Measurements from ENCODE around the gene FBXO24.

The FBXO24 gene

DNA sequence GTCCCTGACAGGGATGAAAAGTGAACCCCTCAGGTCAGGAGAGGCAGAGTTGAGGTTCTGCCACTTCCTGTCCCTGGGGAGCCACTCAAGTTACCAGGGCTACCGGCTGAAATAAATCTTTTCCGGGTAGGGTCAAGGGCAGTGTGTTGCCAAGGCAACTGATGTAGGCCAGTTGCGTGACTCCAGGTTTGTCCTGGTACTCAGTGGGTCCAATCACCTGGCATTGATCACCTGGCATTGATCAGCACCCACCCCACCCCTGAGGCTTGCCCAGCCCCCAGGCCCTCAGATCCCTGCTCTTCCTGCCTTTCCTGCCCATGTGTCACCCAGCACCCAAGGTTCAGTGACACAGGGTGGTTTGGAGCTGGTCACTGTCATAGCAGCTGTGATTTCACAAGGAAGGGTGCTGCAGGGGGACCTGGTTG lies 18.4 kb upstream of the FBXO24 start:
- TF ChIP-seq, protein P1, sequence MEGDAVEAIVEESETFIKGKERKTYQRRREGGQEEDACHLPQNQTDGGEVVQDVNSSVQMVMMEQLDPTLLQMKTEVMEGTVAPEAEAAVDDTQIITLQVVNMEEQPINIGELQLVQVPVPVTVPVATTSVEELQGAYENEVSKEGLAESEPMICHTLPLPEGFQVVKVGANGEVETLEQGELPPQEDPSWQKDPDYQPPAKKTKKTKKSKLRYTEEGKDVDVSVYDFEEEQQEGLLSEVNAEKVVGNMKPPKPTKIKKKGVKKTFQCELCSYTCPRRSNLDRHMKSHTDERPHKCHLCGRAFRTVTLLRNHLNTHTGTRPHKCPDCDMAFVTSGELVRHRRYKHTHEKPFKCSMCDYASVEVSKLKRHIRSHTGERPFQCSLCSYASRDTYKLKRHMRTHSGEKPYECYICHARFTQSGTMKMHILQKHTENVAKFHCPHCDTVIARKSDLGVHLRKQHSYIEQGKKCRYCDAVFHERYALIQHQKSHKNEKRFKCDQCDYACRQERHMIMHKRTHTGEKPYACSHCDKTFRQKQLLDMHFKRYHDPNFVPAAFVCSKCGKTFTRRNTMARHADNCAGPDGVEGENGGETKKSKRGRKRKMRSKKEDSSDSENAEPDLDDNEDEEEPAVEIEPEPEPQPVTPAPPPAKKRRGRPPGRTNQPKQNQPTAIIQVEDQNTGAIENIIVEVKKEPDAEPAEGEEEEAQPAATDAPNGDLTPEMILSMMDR (IDR thresholded peaks at IDR 0.05; ENCODE audit: insufficient read depth, low read length, missing control alignments): no peak
- DNase-seq (ENCODE audit: low read depth, low spot score): no peak
- CTCF ChIA-PET: interaction anchor here (1.3 to 18.3 kb wide), 8 partner anchors 8 to 125 kb away, joined by 5 to 421 read pairs (median 47); partner anchors contain the start of genes AGFG2, FBXO24, LRCH4 and NYAP1
- POLR2A ChIA-PET: interaction anchor here (0.5 kb wide), 1 partner anchor 107 kb away, joined by 4 read pairs; no protein-coding TSS in a partner anchor
- no peak overlapping the region for H3K4me3 ChIP-seq (ENCODE audit: low read depth, low read length)

DNA sequence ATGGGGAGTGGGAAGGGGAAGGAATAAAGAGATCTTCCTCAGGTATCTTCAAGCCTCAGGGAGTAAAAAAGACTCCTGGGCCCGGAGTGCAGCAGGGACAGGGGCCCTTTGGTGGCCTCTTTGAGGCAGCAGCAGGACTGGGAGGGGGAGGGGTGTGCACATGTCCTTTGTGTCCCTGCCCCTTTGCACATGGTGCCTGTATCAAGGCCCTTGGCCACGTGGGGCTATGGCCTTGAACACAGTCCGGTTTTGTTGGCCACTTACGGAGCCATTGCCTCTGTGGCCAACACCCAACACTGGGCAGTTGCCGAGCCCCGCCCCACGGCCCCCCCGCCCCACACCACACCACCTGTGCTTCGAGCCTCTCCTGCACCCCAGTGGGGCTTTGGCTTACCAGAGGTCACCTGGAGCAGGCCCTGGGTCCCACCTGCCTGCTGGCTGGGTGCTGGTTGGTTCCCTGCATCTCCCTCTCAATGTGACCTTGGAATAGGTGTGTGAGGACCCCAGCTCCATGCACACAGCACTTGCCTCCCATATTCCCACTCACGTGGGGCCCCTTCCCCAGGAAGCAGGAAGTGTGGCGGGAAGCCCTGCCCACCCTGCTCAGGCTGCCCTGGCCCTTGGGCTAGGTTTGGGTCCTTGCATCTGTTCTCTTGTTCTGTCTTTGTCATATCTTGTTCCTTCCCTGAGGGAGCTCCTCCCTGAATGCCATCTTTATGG lies 17.8 kb upstream of the FBXO24 start:
- no peak for DNase-seq (ENCODE audit: low read depth, low spot score)
- TF ChIP-seq, protein P1 (IDR thresholded peaks at IDR 0.05; ENCODE audit: insufficient read depth, low read length, missing control alignments): no peak
- CTCF ChIA-PET: interaction anchor here (2.2 to 18.3 kb wide), 6 partner anchors 9 to 124 kb away, joined by 11 to 421 read pairs (median 47); partner anchors contain the start of genes FBXO24, LRCH4, NYAP1 and SPACDR
- POLR2A ChIA-PET: interaction anchor here (1.7 kb wide), 1 partner anchor 16 kb away, joined by 6 read pairs; no protein-coding TSS in a partner anchor
- H3K4me3 ChIP-seq (ENCODE audit: low read depth, low read length): no peak overlapping the region

DNA sequence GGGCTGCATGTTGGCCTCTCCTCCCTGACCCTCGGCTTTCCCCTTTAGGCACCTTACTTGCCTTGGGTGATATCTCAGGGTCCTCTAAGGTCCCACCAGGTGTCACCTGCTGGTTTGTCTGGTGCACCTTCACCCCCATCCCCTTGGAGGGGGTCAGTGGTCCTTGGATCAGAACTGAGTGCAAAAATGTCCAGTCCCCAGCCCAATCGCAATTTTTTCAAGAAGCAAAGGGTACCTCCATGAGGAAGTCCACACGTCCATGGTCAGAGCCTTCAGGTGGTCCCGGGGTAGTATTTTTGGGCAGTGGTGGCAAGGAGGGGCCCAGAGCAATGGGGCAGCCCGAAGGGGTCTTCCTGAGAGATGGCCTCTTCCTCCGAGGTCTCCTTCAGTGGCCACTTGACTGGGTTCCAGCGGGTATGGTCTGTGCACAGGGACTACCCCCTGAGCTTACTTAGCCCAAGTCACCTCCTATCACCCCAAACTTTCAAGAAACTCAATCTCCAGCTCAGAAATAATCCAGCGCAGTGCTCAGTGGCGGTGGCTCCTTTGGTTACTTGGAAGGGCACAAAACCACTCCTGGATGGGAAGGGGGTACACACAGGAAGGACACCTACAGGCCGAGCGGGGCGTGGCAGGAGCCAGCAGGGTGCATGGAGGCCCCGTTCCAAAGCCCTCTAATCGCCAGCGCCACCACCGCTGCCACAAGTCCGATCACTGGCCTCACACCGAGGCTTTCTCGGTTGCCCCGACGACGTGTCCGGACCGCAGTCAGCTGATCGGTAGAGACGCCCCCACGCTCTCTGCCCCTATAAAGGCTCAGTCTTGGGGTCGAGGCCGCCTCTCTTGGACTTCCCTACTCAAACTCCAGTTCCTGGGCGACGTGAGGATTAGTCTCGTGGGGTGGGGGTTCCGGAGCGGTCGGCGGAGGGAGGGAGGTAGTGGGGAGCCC lies 17.0 kb upstream of the FBXO24 start:
- no peak for DNase-seq (ENCODE audit: low read depth, low spot score)

GRCh38 chr7:100570954-100571828 lies 14.9 kb upstream of the FBXO24 start:
- CTCF ChIA-PET: interaction anchor here (0.8 to 2.1 kb wide), 6 partner anchors 8 to 134 kb away, joined by 3 to 10 read pairs (median 4); partner anchors contain the start of genes FBXO24, LRCH4 and POP7

More for the DNA sequence above, 17.0 kb upstream of the FBXO24 start:
- POLR2A ChIA-PET: interaction anchor here (1.7 kb wide), 1 partner anchor 15 kb away, joined by 6 read pairs; no protein-coding TSS in a partner anchor
- CTCF ChIA-PET: interaction anchor here (2.2 to 18.3 kb wide), 5 partner anchors 10 to 123 kb away, joined by 11 to 421 read pairs (median 35); partner anchors contain the start of genes FBXO24, LRCH4, NYAP1 and SPACDR
- peak overlapping the region; percentile 34 for H3K4me3 ChIP-seq (ENCODE audit: low read depth, low read length)
- TF ChIP-seq, protein P1 (IDR thresholded peaks at IDR 0.05; ENCODE audit: insufficient read depth, low read length, missing control alignments): peak; percentile 39

DNA sequence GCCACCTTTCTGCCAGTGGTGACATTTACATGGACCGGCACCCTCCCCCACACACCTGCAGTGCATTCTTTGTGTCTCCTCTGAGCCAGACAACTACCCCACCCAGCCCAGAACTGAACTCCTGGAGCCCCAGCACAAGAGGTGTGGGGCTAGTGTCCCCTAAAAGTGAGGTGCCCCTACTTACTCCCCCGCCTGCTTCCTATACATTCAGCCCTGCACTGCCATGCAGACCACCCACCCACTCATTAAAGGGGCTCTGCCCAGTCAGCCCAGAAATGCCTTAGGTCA lies 14.4 kb upstream of the FBXO24 start:
- TF ChIP-seq, protein P1 (IDR thresholded peaks at IDR 0.05; ENCODE audit: insufficient read depth, low read length, missing control alignments): no peak
- ChIA-PET POLR2A (interaction anchor here (1.7 kb wide), 1 partner anchor 14 kb away, joined by 5 read pairs; the partner anchor contains the start of genes FBXO24 and LRCH4), CTCF (interaction anchor here (0.8 to 2.1 kb wide), 4 partner anchors 10 to 134 kb away, joined by 4 to 10 read pairs (median 5); partner anchors contain the start of genes FBXO24, LRCH4 and POP7)
- no peak overlapping the region for H3K4me3 ChIP-seq (ENCODE audit: low read depth, low read length)
- DNase-seq (ENCODE audit: low read depth, low spot score): no peak

More at GRCh38 chr7:100570954-100571828, 14.9 kb upstream of the FBXO24 start:
- TF ChIP-seq, protein P1 (IDR thresholded peaks at IDR 0.05; ENCODE audit: insufficient read depth, low read length, missing control alignments): no peak
- no peak overlapping the region for H3K4me3 ChIP-seq (ENCODE audit: low read depth, low read length)
- no peak for DNase-seq (ENCODE audit: low read depth, low spot score)
- POLR2A ChIA-PET: interaction anchor here (0.7 to 1.7 kb wide), 2 partner anchors 9 to 15 kb away, joined by 3 to 5 read pairs; partner anchors contain the start of genes FBXO24 and LRCH4

Measured in AG04449 (cell line).